ENCODE data around the gene HUNK.

DNA sequence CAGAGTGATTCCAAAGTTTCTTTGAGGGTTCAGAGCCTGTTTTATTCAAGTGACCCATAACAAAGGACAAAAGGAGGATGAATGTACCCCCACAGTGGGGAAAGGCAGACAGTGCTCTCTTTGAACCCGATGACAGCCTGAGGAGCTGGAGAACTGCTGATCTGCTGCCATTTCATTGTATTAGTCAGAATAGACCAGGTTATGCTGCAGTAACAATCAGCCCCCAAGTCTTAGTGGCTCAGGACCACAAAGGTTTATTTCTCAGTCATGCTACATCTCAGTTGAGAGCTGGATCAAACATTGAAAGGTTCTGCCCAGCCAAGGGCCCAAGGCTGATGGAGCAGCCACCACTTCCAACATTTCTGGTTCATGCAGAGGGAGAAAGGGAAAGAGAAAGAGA is 88.9 kb downstream of the HUNK start:
- TF ChIP-seq POLR2A (IDR thresholded peaks at IDR 0.05) (no peak), CTCF (IDR thresholded peaks at IDR 0.05) (no peak)

Data from adrenal gland (tissue), 5 donors.